Stomach (tissue), 4 donors: ENCODE measurements around the gene TMEM123.

ENCODE experiments used
- CTCF ChIP-seq, 7 experiments: fragments of 450-650 bp in 4 of 7; fragments of 200-600 bp in 3 of 7; sonication (generic) in 3 of 7; IDR thresholded peaks; one replicate each; pipeline ENCODE4 v1.5.1; 2016 to 2019; ENCODE audit warnings: antibody characterized with exemption in 7 of 7, control low read depth in 2 of 7, mild to moderate bottlenecking in 1 of 7
- POLR2A ChIP-seq, 4 donors: fragments of 450-650 bp; IDR thresholded peaks; one replicate each; pipeline ENCODE4 v1.6.1; 2016; ENCODE audit warnings: antibody characterized with exemption in 4 of 4, control low read depth in 2 of 4, mild to moderate bottlenecking in 1 of 4, moderate library complexity in 1 of 4

GRCh38 chr11:102472127-102472526 lies 19.6 kb upstream of the TMEM123 start:
- TF ChIP-seq CTCF (IDR thresholded peaks at IDR 0.05) (no peak), POLR2A (IDR thresholded peaks at IDR 0.05) (no peak)
